Lung (tissue), 12 donors: ENCODE results near the gene PDS5B. TPM values are rescaled to one million over a fixed set of nuclear protein-coding genes. Genes with fewer than 3 reads are reported as not detected.
"Not testable (repeated sequence)": the region's sequence is repeated elsewhere in the genome, so short reads cannot be mapped to it uniquely, and the experiment has no call there.

Source experiments
- ATAC-seq: fragments of 200-7000 bp; cut with Tn5 transposase; one replicate; pipeline ENCODE4 v1.9.1; 2020; ENCODE audit warnings: moderate number of reproducible peaks; ENCODE audit not compliant: insufficient read depth, low FRiP score
- DNase-seq, 3 donors: peaks; one replicate each; pipeline ENCODE4 v3.0.0-alpha.2; 2013 to 2017
- H3K27ac ChIP-seq, 2 donors: one replicate each; pipeline ENCODE4 v1.5.1; 2013; ENCODE audit warnings: mild to moderate bottlenecking in 2 of 2, moderate library complexity in 2 of 2, control low read depth in 1 of 2, inconsistent platforms in 1 of 2, low read depth in 1 of 2, low read length in 1 of 2
- H3K27me3 ChIP-seq, 3 donors: one replicate each; pipeline ENCODE4 v1.5.1; 2013; ENCODE audit warnings: low read length in 2 of 3; ENCODE audit not compliant: control insufficient read depth in 3 of 3, insufficient read depth in 3 of 3
- H3K36me3 ChIP-seq, 4 donors: one replicate each; pipeline ENCODE4 v1.5.1; 2013; ENCODE audit warnings: low read length in 4 of 4, mild to moderate bottlenecking in 1 of 4, moderate library complexity in 1 of 4; ENCODE audit not compliant: control insufficient read depth in 4 of 4, insufficient read depth in 4 of 4
- H3K4me1 ChIP-seq, 5 donors: one replicate each; pipeline ENCODE4 v1.5.1; 2013; ENCODE audit warnings: low read length in 5 of 5, mild to moderate bottlenecking in 2 of 5, moderate library complexity in 1 of 5; ENCODE audit not compliant: control insufficient read depth in 5 of 5, insufficient read depth in 5 of 5
- H3K4me3 ChIP-seq: one replicate; pipeline ENCODE4 v1.5.1; 2013; ENCODE audit warnings: mild to moderate bottlenecking, control low read depth, moderate library complexity
- H3K9ac ChIP-seq, 2 donors: one replicate each; pipeline ENCODE4 v1.5.1; 2013; ENCODE audit warnings: low read length in 2 of 2, control low read depth in 1 of 2; ENCODE audit not compliant: insufficient read depth in 1 of 2
- H3K9me3 ChIP-seq, 4 donors: one replicate each; pipeline ENCODE4 v1.5.1; 2013; ENCODE audit warnings: low read length in 3 of 4, mild to moderate bottlenecking in 1 of 4, moderate library complexity in 1 of 4; ENCODE audit not compliant: control insufficient read depth in 4 of 4, insufficient read depth in 3 of 4
- WGBS, 2 donors: extraction: QIAGEN DNeasy Blood & Tissue Kit; methylation state at CpG; one replicate each; pipeline ENCODE4 v1.1.7; 2013; 5-methylcytosine and 5-hydroxymethylcytosine counted together
- polyA plus RNA-seq, 2 donors: library from polyadenylated mRNA; stranded (reverse); fragments of 200-250 nt; gene quantifications; one replicate each; pipeline ENCODE4 v1.2.1, GENCODE V29; 2013
- total RNA-seq, 2 donors: library from RNA; depleted of rRNA in 1 of 2; stranded (reverse); fragments of >200 nt in 1 of 2; gene quantifications; one replicate each; pipeline ENCODE4 v1.2.1, GENCODE V29; 2014 to 2021
- TF ChIP-seq, protein P1 (sequence below): IDR thresholded peaks from 2 replicates; pipeline ENCODE4 v1.5.1; 2012; ENCODE audit warnings: mild to moderate bottlenecking; ENCODE audit errors: control extremely low read depth, extremely low read depth
- donor health status: control.
- donor health status: control.
- donor health status: Bipolar disorder and iron deficiency.
- donor health status: healthy.
- donor health status: DM: yes; HTN: yes; CAD: no.

The PDS5B gene
- total and polyA plus RNA-seq, 4 donors: 5.3 to 111 (median 19.3) TPM

DNA sequence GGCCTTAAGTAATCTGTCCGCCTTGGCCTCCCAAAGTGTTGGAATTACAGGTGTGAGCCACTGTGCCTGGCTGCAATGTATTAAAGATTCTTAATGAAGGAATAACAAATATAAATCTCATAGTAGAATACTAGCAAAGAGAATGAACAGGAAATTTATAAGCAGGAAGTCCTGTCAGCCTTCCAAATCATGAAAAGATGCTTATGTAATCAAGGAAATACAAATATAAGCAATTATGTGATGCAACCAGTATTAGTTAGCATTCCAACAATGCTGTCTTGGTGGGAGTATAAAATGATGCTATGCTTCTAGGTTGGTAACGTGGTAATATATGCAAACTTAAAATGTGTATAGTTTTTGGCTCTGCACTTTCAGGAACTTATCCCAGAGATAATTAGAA is 133.8 kb downstream of the PDS5B start:
- DNase-seq (peak in 2 of 3 donors; percentile 43 to 47), ATAC-seq (no peak)
- Histone ChIP-seq H3K36me3 (peaks cover under 1 to 11% (median 9%) of the 10 kb centered on the region in 4 donors), H3K9me3 (peaks cover 0 to 3% (median under 1%) of the 10 kb centered on the region in 4 donors), H3K4me3 (no peak overlapping the region), H3K27ac (peak overlapping the region in 1 of 2 donors; percentile 67), H3K4me1 (peaks cover 0 to 3% (median 0%) of the 10 kb centered on the region in 5 donors), H3K27me3 (no peaks in the 10 kb centered on the region), H3K9ac (no peak overlapping the region)
- WGBS, 2 donors: 69 to 72% methylated on average over 2 of the region's 2 CpGs
- TF ChIP-seq, protein P1, sequence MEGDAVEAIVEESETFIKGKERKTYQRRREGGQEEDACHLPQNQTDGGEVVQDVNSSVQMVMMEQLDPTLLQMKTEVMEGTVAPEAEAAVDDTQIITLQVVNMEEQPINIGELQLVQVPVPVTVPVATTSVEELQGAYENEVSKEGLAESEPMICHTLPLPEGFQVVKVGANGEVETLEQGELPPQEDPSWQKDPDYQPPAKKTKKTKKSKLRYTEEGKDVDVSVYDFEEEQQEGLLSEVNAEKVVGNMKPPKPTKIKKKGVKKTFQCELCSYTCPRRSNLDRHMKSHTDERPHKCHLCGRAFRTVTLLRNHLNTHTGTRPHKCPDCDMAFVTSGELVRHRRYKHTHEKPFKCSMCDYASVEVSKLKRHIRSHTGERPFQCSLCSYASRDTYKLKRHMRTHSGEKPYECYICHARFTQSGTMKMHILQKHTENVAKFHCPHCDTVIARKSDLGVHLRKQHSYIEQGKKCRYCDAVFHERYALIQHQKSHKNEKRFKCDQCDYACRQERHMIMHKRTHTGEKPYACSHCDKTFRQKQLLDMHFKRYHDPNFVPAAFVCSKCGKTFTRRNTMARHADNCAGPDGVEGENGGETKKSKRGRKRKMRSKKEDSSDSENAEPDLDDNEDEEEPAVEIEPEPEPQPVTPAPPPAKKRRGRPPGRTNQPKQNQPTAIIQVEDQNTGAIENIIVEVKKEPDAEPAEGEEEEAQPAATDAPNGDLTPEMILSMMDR: no peak

GRCh38 chr13:32721131-32722034 is 135.1 kb downstream of the PDS5B start:
- H3K4me1 ChIP-seq, H3K27ac ChIP-seq, H3K4me3 ChIP-seq, H3K27me3 ChIP-seq, DNase-seq, ATAC-seq, H3K36me3 ChIP-seq, H3K9ac ChIP-seq, H3K9me3 ChIP-seq: not testable (repeated sequence)
- 98 to 99% methylated on average over 47 to 56 of the region's 58 CpGs for WGBS, 2 donors

- no peaks in the 10 kb centered on the region for H3K27me3 ChIP-seq
- TF ChIP-seq, protein P1: no peak
- H3K4me1 ChIP-seq: peaks cover 0 to 3% (median 0%) of the 10 kb centered on the region in 5 donors
- no peaks in the 10 kb centered on the region for H3K9me3 ChIP-seq
- no peak for ATAC-seq
- peaks cover 0 to 9% (median 6%) of the 10 kb centered on the region in 4 donors for H3K36me3 ChIP-seq
- WGBS, 2 donors: 97 to 100% methylated on average over 2 of the region's 2 CpGs
- no peak overlapping the region for H3K9ac ChIP-seq
- H3K27ac ChIP-seq: no peak overlapping the region
- no peak for DNase-seq
- no peak overlapping the region for H3K4me3 ChIP-seq
Observed at GRCh38 chr13:32722340-32722739, 136.1 kb downstream of the PDS5B start.

DNA sequence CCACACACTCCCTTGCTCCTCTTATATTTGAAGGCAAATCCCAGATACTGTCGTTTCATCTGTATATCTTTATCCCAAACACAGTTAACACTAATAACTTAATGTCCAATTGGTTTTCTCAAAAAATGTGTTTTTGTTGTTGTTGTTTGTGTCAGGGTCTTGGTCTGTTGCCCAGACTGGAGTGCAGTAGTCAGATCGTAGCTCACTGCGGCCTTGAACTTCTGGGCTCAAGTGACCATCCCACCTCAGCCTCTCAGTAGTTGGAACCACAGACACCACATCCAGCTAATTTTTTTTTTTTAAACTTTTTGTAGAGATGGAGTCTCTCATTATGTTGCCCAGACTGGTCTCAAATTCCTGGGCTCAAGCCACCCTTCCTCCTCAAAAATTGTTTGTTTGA is 137.7 kb downstream of the PDS5B start:
- Histone ChIP-seq H3K27ac (no peak overlapping the region), H3K9ac (no peak overlapping the region), H3K4me3 (no peak overlapping the region), H3K9me3 (no peaks in the 10 kb centered on the region), H3K27me3 (no peaks in the 10 kb centered on the region), H3K36me3 (peaks cover 0 to 7% (median 4%) of the 10 kb centered on the region in 4 donors), H3K4me1 (peaks cover 0 to 3% (median 0%) of the 10 kb centered on the region in 5 donors)
- DNase-seq: no peak
- no peak for ATAC-seq
- TF ChIP-seq, protein P1: no peak
- WGBS, 2 donors: 80 to 84% methylated on average over 3 of the region's 3 CpGs
